T-helper 17 cell (primary cell): ENCODE results near the gene MYOM1. TPM values are rescaled to one million over a fixed set of nuclear protein-coding genes. Genes with fewer than 3 reads are reported as not detected.
A peak's percentile ranks its signal among the peaks of the same experiment; 100 is the strongest.

Experiments
- ATAC-seq: fragments of 150-1000 bp; cut with Tn5 transposase; 2 replicates; pipeline ENCODE4 v1.10.0; 2021; ENCODE audit warnings: mild to moderate bottlenecking, moderate library complexity
- DNase-seq, 3 donors: peaks; one replicate each; pipeline versions ENCODE4 v3.0.0 to v3.0.0-alpha.2; 2020 to 2021
- H3K9me3 ChIP-seq: one replicate; pipeline ENCODE4 v1.7.0; 2013; ENCODE audit warnings: low read length, mild to moderate bottlenecking; ENCODE audit not compliant: control insufficient read depth, poor library complexity, severe bottlenecking
- H3K27ac Mint-ChIP-seq: one replicate; pipeline ENCODE4 v1.8.0; 2022; ENCODE audit warnings: mild to moderate bottlenecking, moderate library complexity, mixed read lengths
- H3K27me3 Mint-ChIP-seq: one replicate; pipeline ENCODE4 v1.8.0; 2022; ENCODE audit warnings: mixed read lengths
- H3K36me3 Mint-ChIP-seq: one replicate; pipeline ENCODE4 v1.8.0; 2022; ENCODE audit warnings: low read depth, mixed read lengths
- H3K4me1 Mint-ChIP-seq: one replicate; pipeline ENCODE4 v1.8.0; 2022; ENCODE audit warnings: mild to moderate bottlenecking, mixed read lengths
- H3K4me3 Mint-ChIP-seq: one replicate; pipeline ENCODE4 v1.8.0; 2022; ENCODE audit warnings: mild to moderate bottlenecking, moderate library complexity, mixed read lengths
- total RNA-seq, 4 donors: library from RNA in 2 of 4; stranded (reverse) in 2 of 4; gene quantifications; one replicate each; pipeline ENCODE4 v1.2.3 and lab custom pipeline; 2022 to 2026

Gene MYOM1
- total RNA-seq, 2 donors from 2014 or later: 0.92 to 3.2 TPM

DNA sequence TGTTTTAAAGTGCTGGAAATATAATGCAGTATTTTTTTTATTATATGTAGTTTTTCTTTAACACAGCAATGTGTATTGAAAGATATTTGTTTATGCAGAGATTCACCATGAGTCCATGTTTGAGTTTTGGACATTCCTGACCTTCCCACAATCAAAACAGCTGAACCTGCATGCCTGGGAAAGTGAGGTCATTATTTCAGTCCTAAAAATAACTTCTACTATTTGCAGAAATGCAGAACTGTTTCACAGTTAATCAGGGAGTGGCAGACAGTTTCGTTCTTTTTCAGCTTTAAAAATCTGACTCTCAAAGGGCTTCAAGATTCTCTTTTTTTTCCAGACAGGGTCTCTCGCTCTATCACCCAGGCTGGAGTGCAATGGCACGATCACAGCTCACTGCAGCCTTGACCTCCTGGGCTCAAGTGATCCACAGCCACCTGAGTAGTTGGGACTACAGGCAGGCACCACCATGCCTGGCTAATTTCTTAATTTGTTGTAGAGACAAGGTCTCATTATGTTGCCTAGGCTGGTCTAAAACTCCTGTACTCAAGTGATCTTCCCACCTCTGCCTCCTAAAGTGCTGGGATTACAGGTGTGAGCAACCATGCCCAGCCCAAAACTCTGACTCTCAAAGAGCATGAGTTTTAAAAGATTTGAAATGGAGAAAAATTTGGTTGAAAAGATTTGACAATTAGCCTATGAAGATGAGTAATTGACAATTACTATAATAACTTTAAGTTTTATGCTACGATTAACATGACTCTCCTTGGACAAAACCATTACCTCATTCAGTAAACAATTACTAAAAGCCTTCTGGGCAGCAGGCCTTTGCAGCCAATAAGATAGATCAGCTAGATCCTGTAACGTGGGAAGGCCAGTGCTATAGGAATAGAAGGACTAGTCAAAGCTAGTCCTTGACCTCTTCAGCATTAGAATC lies 37.2 kb upstream of the MYOM1 start:
- no peaks in the 10 kb centered on the region for H3K9me3 ChIP-seq
- ATAC-seq (no peak), DNase-seq (no peak)
- Mint-ChIP-seq H3K4me1 (peaks cover 66% of the 10 kb centered on the region), H3K27me3 (no peaks in the 10 kb centered on the region), H3K36me3 (peaks cover 12% of the 10 kb centered on the region), H3K4me3 (no peak overlapping the region), H3K27ac (peak overlapping the region; percentile 95)

- Mint-ChIP-seq H3K36me3 (peaks cover 13% of the 10 kb centered on the region), H3K27me3 (no peaks in the 10 kb centered on the region), H3K27ac (peak overlapping the region; percentile 95), H3K4me3 (peak overlapping the region; percentile 60), H3K4me1 (peaks cover 66% of the 10 kb centered on the region)
- ATAC-seq: no peak
- no peaks in the 10 kb centered on the region for H3K9me3 ChIP-seq
- DNase-seq: no peak
These were observed 35.9 kb upstream of the MYOM1 start for GRCh38 chr18:3255611-3256165.

DNA sequence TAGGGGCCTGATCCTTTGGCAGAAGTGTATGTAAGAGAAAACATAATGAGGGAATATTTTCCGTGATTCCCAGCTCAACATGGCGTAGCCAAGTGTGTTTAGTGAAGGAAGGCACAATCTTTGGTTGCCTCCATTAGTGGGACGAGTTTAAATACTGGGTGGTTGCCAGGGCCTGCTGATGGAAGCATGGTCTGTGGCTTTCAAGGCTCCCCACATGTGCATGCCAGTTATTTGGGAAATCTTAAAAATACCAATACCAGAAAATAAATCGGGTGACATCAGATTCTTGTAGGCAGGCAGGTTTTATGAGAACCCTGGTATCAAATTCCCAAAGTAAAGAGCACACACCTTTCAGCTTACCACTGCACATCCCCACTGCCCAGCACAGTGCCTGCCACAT lies 35.0 kb upstream of the MYOM1 start:
- Mint-ChIP-seq H3K4me3 (peak overlapping the region; percentile 25), H3K4me1 (peaks cover 64% of the 10 kb centered on the region), H3K36me3 (peaks cover 18% of the 10 kb centered on the region), H3K27ac (peak overlapping the region; percentile 95), H3K27me3 (no peaks in the 10 kb centered on the region)
- ATAC-seq (no peak), DNase-seq (no peak)
- no peaks in the 10 kb centered on the region for H3K9me3 ChIP-seq

DNA sequence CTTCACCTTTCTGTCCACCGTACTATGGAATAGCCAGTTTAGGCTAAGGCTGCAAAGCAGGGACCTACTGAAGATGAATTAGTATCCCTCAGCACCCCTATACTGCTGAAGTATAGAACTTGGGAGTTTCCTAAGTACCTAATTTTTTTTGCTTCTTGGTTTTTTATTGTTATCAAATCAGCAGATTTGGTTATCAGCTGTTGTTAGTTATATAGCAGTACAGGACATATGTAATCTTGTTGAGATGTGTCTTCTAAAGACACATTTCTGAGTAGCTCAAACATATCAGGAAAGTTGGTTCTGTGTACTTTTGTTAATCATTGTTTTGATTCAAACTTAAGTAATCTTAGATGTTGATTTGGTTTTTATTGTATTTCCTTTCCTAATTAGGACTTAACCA lies 33.1 kb upstream of the MYOM1 start:
- ATAC-seq: no peak
- peaks cover 15% of the 10 kb centered on the region for H3K36me3 Mint-ChIP-seq
- no peaks in the 10 kb centered on the region for H3K9me3 ChIP-seq
- peak overlapping the region; percentile 95 for H3K27ac Mint-ChIP-seq
- peaks cover 54% of the 10 kb centered on the region for H3K4me1 Mint-ChIP-seq
- H3K27me3 Mint-ChIP-seq: no peaks in the 10 kb centered on the region
- no peak for DNase-seq
- peak overlapping the region; percentile 74 for H3K4me3 Mint-ChIP-seq

GRCh38 chr18:3251963-3252277 lies 32.2 kb upstream of the MYOM1 start:
- Mint-ChIP-seq H3K27ac (peak overlapping the region; percentile 95), H3K27me3 (no peaks in the 10 kb centered on the region), H3K4me3 (peak overlapping the region; percentile 63), H3K4me1 (peaks cover 49% of the 10 kb centered on the region), H3K36me3 (peaks cover 11% of the 10 kb centered on the region)
- DNase-seq (no peak), ATAC-seq (no peak)
- H3K9me3 ChIP-seq: no peaks in the 10 kb centered on the region

DNA sequence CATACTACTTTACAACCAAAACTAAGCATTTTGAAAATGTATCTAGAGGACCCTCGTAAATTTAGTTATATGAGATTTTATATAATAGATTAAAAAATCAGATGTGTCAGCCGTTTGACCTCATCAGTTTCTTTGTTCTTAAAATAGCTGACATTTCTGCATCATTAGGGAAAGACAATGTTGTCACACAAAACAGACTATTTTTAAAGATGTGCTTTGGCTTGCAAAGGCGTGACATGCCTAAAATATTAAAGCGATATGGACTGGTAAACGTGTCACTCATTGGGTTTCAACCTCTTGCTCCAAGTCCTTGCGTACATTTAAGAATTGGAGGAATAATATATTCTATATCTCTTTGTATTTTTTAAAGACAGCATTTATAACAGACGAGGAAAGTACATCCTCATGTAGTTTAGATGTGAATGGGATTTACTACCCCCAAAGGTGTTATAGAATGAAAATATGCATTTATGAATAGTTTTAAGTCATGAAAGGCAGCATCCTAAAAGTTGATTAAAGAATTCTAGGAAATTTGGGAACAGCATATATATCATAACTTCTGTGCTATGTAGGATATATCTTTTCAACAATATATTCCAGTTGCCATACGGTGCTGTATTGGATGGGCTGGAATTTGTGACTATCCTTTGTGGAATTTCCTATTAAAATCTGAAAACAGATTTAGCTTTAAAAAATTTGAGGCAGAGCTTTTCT lies 31.6 kb upstream of the MYOM1 start:
- Mint-ChIP-seq H3K36me3 (peaks cover 11% of the 10 kb centered on the region), H3K27ac (peak overlapping the region; percentile 95), H3K4me3 (peak overlapping the region; percentile 63), H3K27me3 (no peaks in the 10 kb centered on the region), H3K4me1 (peaks cover 50% of the 10 kb centered on the region)
- DNase-seq (no peak), ATAC-seq (no peak)
- H3K9me3 ChIP-seq: no peaks in the 10 kb centered on the region

DNA sequence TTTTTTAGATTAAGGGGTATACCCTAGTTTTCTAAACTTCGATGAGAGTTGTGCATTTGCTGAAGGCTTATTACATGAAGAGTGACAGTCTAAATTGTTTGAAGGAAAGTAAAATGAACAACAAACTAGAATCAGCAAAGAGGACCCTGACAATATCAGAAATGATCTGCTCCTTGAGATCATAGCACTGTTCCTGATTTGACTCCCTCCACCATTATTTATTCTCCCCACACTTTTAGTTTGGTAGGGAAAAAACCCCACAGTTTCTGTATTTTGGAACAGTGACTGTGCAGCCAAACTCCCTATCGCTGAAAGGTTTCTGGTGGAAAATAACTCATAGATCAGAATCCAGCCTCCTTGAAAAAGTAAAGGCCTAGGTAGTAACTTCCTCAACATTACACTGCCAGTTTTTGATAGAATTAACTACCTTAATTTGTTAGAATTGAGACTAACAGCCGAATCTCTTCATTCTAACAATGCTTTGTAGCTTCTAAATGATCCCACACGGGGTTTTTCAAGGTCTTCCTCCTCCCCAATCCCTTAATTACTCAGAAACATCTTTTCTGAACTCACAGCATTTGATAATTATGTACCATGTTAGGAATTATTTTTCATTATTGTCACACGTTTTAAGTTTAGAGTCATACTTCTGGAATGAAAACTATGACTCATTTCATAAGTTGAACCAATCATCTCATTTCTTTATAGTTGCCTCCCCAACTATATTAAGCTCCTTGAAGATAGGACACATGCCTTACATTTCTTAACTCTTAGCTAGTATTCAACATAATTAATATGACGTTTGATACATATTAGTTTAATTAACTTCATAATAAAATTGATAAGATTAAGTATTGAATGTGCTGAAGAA lies 30.7 kb upstream of the MYOM1 start:
- H3K27me3 Mint-ChIP-seq: no peaks in the 10 kb centered on the region
- peaks cover 11% of the 10 kb centered on the region for H3K36me3 Mint-ChIP-seq
- ATAC-seq (no peak), DNase-seq (no peak)
- H3K9me3 ChIP-seq: no peaks in the 10 kb centered on the region
- peaks cover 52% of the 10 kb centered on the region for H3K4me1 Mint-ChIP-seq
- H3K27ac Mint-ChIP-seq: peak overlapping the region; percentile 95
- H3K4me3 Mint-ChIP-seq: peak overlapping the region; percentile 94

DNA sequence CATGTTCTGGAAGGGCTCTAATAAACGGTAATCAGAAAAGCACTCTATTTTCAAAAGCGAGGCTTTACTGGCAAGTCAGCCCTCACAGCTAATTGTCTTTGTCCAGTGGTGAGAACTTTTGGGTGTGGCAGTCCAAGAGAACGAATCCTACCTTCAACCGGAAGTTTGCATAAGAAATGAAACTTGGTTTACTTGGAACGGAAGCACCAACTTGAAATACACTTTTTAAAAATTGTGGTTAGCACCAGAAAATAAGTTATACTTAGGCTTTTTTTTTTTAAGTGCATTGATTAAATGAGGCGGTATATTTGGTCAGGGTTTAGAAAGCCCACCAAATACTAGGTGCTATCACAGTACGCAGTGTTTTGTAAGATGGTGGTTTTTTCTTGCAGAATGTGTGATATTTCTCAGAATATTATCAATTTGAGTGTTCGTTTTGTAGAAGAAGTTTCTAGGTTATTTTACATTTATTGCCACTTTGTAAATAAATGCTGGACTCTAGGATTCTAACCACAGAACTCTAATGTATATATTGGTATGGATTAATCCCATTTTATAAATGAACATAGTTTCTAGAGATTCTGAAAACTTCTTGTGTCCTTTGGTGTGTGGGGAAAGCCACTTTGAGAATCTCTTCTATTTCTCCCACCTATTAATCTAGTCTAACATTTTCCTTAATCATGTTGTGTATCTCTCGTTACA lies 29.0 kb upstream of the MYOM1 start:
- Mint-ChIP-seq H3K4me3 (peak overlapping the region; percentile 94), H3K27me3 (no peaks in the 10 kb centered on the region), H3K4me1 (peaks cover 49% of the 10 kb centered on the region), H3K36me3 (peaks cover 9% of the 10 kb centered on the region), H3K27ac (peak overlapping the region; percentile 95)
- no peak for DNase-seq
- H3K9me3 ChIP-seq: no peaks in the 10 kb centered on the region
- no peak for ATAC-seq

DNA sequence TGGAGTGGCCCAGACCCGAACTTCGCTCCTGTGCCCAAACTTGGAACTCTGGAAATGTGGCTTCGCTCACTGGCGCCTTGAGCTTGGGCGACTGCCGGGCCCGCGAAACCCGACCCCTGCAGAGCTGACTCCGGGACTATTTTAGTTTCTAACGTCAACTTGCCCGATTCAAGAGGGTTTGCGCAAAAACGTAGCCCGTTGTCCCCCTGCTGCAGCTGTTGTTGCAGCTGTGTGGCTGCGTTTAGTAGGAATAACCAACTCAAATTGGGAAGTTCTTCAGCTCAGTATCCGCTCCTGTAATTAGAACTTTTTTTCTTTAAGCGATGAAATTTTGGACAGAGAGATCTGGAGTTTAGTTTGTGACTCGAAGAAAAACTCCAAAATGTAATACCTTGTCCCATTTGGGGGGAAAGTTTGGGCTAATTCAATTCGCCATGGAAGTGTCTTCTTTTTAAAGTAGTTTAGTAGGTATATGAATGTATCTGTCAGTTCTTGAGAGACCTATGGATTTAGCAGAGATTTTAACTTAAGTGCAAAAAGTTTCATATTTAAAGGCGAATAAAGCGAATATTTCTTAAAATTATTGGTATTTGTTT lies 28.4 kb upstream of the MYOM1 start:
- H3K9me3 ChIP-seq: no peaks in the 10 kb centered on the region
- no peaks in the 10 kb centered on the region for H3K27me3 Mint-ChIP-seq
- H3K4me1 Mint-ChIP-seq: peaks cover 44% of the 10 kb centered on the region
- DNase-seq (no peak), ATAC-seq (no peak)
- H3K36me3 Mint-ChIP-seq: peaks cover 9% of the 10 kb centered on the region
- H3K27ac Mint-ChIP-seq: peak overlapping the region; percentile 95
- peak overlapping the region; percentile 94 for H3K4me3 Mint-ChIP-seq

DNA sequence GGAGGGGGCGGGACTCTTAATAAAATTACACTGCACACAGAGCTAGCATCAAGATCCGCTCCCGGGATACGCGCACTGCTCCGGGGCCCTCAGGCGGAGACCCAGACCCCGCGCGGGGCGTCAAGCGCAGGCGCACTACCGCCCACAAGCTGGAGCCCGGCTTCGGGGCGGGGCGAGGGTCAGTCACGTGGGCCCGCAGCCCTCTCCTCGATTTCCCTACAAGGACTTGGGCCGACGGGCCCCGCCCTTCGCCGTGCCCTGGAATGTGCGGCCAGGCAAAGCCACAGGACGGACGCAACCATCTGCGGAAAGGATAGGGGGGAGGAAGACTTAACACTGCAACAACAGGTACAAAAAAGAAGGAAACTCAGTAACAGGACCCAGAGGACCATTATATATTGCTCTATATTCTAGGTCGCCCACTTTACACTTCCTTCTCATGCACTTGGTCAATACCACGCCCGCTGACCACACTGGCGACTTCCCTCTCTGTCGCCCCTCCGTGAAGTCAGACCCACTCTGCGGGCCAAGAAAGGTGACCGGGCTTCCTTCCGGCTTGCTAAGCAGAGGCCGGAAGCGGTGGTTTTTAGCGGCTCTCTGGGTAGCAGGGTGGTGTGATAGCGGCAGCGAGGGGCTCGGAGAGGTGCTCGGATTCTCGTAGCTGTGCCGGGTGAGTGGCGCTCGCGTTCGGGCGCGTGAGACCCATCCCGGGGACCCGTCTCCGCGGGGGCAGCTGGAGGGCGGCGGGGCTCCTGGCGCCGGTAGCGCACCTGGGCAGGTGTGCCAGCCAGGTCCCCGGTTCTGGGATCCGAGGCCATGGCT lies 27.7 kb upstream of the MYOM1 start, which contains the start of gene MYL12A:
Gene MYL12A, plus strand, starts transcription at position 562 of the 822 bp plus-strand sequence. CDS start 5,447 bp downstream, outside the sequence.
- Mint-ChIP-seq H3K4me1 (peaks cover 39% of the 10 kb centered on the region), H3K4me3 (peak within 1 kb of the TSS; percentile 94), H3K36me3 (peaks cover 9% of the 10 kb centered on the region), H3K27me3 (no peaks in the 10 kb centered on the region), H3K27ac (peak within 1 kb of the TSS; percentile 95)
- H3K9me3 ChIP-seq: no peaks in the 10 kb centered on the region
- DNase-seq (peak; percentile 68 to 88 (median 87)), ATAC-seq (peak; percentile 75)

DNA sequence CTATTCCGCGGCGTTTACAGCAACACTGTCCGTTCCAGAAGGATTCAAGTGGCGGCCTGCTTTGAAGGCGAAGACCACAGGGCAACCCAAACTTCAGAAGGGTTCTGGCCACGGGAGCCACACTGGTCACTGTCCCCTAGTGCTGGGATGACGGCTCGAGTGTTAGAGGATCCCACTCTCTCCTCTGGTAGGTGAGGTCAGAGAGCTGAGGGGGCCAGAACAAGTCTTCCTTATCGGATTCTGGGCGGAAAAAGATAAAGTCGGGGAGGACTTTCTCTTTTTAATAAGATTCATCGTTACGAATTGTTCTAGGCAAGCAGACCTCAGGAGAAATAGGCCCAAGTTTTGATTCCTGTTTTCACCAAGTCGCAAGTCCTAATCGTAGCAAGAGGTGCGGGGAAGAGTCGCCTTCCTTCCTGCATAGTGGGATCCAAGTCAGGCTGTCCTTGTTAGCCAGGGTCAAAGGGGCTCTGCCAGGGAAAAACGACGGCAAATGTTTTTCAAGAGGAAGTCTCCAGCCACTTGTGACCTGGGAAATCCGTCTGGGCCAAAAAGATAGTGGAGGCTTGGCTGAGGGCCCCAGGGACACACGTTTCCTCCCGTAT lies 27.0 kb upstream of the MYOM1 start:
- peaks cover 12% of the 10 kb centered on the region for H3K36me3 Mint-ChIP-seq
- ATAC-seq (no peak), DNase-seq (no peak)
- no peaks in the 10 kb centered on the region for H3K27me3 Mint-ChIP-seq
- H3K4me3 Mint-ChIP-seq: peak overlapping the region; percentile 94
- peaks cover 34% of the 10 kb centered on the region for H3K4me1 Mint-ChIP-seq
- no peaks in the 10 kb centered on the region for H3K9me3 ChIP-seq
- peak overlapping the region; percentile 95 for H3K27ac Mint-ChIP-seq
